ENCODE results near the gene NEURL2. TPM values are rescaled to one million over a fixed set of nuclear protein-coding genes. Genes with fewer than 3 reads are reported as not detected.
A peak's percentile ranks its signal among the peaks of the same experiment; 100 is the strongest.

Gene NEURL2, protein sequence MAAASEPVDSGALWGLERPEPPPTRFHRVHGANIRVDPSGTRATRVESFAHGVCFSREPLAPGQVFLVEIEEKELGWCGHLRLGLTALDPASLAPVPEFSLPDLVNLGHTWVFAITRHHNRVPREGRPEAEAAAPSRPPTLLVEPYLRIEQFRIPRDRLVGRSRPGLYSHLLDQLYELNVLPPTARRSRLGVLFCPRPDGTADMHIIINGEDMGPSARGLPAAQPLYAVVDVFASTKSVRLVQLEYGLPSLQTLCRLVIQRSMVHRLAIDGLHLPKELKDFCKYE
- total RNA-seq, result 1 to 10 TPM; 4.1 to 6.5 (median 5.5) TPM

DNA sequence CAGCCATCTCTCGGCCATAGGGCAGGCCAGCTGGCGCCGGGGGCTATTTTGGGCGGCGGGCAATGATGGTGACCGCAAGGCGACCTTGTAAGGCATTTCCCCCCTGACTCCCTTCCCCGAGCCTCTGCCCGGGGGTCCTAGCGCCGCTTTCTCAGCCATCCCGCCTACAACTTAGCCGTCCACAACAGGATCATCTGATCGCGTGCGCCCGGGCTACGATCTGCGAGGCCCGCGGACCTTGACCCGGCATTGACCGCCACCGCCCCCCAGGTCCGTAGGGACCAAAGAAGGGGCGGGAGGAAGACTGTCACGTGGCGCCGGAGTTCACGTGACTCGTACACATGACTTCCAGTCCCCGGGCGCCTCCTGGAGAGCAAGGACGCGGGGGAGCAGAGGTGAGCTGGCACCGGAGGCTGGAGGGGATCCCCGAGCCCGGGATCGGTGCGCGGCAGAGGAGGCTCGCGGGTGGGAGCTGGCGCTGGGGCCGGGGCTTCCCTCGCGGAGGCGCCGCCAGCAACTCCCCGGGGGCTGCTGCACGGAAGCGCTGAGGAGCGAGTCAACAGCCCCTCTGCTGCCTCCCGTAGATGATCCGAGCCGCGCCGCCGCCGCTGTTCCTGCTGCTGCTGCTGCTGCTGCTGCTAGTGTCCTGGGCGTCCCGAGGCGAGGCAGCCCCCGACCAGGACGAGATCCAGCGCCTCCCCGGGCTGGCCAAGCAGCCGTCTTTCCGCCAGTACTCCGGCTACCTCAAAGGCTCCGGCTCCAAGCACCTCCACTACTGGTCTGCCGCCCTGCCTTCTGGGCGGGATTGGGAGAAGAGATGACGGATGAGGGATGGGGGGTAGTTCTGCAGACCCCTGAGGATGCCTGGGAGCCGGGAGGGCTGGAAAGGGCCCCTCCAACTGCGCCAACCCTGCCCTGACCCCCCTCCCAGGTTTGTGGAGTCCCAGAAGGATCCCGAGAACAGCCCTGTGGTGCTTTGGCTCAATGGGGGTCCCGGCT lies at the start of gene NEURL2, which contains the start of gene CTSA:
NEURL2 (minus strand) TSS at position 224 of the 999 bp plus-strand sequence; CDS start at position 7, 217 bp downstream.
CTSA (plus strand) TSS at position 351 of the 999 bp plus-strand sequence; CDS start at position 585, 234 bp downstream.
- no peaks in the 10 kb centered on the region for H3K27me3 ChIP-seq
- peak within 1 kb of the TSS; percentile 73 to 91 (median 88) for H3K27ac ChIP-seq
- H3K36me3 ChIP-seq, result peaks cover 3 to 64% (median 14%) of the 10 kb centered on the region in 3 donors
- intact Hi-C loops (cut with DNase I), result loop anchor here (10.0 kb wide), 1 partner anchor 54 kb away; no protein-coding TSS in a partner anchor
- H3K9me3 ChIP-seq, result no peaks in the 10 kb centered on the region
- peaks cover 23 to 53% (median 23%) of the 10 kb centered on the region in 3 donors for H3K4me1 ChIP-seq
- peak within 1 kb of the TSS; percentile 54 to 92 (median 82) for H3K4me3 ChIP-seq
- WGBS, 2 donors, result 0% methylated on average over 4 to 27 of the region's 78 CpGs
- peak; percentile 55 for DNase-seq
- peak in 2 of 4 donors; percentile 44 to 63 for TF ChIP-seq POLR2A (IDR thresholded peaks at IDR 0.05)
- TF ChIP-seq, protein P1, sequence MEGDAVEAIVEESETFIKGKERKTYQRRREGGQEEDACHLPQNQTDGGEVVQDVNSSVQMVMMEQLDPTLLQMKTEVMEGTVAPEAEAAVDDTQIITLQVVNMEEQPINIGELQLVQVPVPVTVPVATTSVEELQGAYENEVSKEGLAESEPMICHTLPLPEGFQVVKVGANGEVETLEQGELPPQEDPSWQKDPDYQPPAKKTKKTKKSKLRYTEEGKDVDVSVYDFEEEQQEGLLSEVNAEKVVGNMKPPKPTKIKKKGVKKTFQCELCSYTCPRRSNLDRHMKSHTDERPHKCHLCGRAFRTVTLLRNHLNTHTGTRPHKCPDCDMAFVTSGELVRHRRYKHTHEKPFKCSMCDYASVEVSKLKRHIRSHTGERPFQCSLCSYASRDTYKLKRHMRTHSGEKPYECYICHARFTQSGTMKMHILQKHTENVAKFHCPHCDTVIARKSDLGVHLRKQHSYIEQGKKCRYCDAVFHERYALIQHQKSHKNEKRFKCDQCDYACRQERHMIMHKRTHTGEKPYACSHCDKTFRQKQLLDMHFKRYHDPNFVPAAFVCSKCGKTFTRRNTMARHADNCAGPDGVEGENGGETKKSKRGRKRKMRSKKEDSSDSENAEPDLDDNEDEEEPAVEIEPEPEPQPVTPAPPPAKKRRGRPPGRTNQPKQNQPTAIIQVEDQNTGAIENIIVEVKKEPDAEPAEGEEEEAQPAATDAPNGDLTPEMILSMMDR (IDR thresholded peaks at IDR 0.05), result peak in 1 of 6 experiments; percentile 47

DNA sequence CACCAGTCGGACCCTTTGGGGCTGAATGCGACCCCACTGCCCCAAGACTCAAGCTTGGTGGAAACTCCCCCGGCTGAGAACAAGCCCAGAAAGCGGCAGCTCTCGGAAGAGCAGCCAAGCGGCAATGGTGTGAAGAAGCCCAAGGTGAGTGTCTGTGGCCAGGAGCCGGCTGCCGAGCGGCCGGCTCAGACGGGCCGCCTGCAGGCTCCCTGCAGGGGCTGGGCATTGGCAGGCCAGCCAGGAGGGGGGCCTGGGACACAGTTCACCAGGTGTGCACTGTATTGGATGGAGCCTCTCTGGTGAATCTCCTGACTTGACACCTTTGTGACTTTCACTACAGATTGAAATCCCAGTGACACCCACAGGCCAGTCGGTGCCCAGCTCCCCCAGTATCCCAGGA lies 49.5 kb upstream of the NEURL2 start:
- no peak for DNase-seq
- TF ChIP-seq, protein P1 (IDR thresholded peaks at IDR 0.05), result no peak
- no peak for TF ChIP-seq POLR2A (IDR thresholded peaks at IDR 0.05)
- H3K36me3 ChIP-seq, result peaks cover 48 to 88% (median 68%) of the 10 kb centered on the region in 3 donors
- intact Hi-C loops (cut with DNase I), result loop anchor here (10.0 kb wide), 1 partner anchor 46 kb away; the partner anchor contains the start of genes CTSA and NEURL2
- H3K4me1 ChIP-seq, result peaks cover 16 to 72% (median 16%) of the 10 kb centered on the region in 3 donors
- no peaks in the 10 kb centered on the region for H3K9me3 ChIP-seq
- H3K4me3 ChIP-seq, result no peak overlapping the region
- H3K27me3 ChIP-seq, result no peaks in the 10 kb centered on the region
- no peak overlapping the region for H3K27ac ChIP-seq
- WGBS, 2 donors, result 83 to 94% methylated on average over 1 to 8 of the region's 13 CpGs

DNA sequence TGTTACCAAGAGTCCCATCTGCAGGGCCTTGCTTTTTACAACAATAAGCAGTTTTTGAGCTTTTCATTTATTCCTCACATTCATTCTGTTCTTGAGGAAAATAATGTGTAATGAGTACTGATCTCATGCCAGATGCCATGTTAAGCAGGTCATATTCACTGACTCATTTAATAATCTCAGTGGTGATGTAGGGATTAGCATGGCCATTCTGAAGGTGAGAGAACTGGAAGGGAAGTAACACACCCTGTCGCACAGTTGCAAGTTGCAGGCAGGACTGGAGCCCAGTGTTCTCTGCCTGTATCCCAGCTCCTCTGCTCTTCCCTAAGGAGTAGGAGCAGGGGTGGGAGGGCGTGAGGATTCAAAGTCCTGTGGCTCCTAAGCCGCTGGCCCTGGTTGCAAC lies 49.0 kb upstream of the NEURL2 start:
- H3K4me1 ChIP-seq, result peaks cover 13 to 70% (median 16%) of the 10 kb centered on the region in 3 donors
- intact Hi-C loops (cut with DNase I), result loop anchor here (10.0 kb wide), 1 partner anchor 45 kb away; the partner anchor contains the start of genes CTSA and NEURL2
- no peak for TF ChIP-seq POLR2A (IDR thresholded peaks at IDR 0.05)
- TF ChIP-seq, protein P1 (IDR thresholded peaks at IDR 0.05), result no peak
- H3K36me3 ChIP-seq, result peaks cover 45 to 84% (median 65%) of the 10 kb centered on the region in 3 donors
- no peak overlapping the region for H3K27ac ChIP-seq
- H3K4me3 ChIP-seq, result no peak overlapping the region
- H3K27me3 ChIP-seq, result no peaks in the 10 kb centered on the region
- DNase-seq, result no peak
- WGBS, 2 donors, result 40 to 80% methylated on average over 1 to 2 of the region's 3 CpGs
- H3K9me3 ChIP-seq, result no peaks in the 10 kb centered on the region

DNA sequence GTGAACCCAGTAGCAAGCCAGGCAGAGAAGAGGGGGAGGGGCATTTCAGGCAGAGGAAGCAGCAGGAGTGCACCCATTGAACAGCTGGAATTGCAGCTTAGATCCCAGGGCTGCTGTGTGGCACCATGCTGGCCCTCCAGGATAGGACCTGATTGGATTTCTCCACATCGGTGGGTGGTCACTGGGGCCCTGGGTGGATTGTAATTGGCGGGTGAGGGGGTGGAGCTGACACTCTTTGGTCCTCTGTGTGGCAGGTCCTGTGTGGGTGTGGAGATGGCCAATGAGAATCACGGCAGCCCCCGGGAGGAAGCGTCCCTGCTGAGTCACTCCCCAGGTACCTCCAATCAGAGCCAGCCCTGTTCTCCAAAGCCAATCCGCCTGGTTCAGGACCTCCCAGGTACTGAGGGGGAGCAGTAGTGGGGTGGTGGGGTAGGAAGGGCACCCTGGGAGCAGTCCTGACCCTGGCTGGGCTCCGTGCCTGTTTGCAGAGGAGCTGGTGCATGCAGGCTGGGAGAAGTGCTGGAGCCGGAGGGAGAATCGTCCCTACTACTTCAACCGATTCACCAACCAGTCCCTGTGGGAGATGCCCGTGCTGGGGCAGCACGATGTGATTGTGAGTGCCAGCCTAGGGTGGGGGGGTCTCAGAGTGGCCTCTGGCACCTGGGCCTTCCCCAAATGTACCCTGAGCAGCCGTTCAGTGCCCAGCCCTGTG lies 47.9 kb upstream of the NEURL2 start:
- no peak for TF ChIP-seq POLR2A (IDR thresholded peaks at IDR 0.05)
- TF ChIP-seq, protein P1 (IDR thresholded peaks at IDR 0.05), result no peak
- Histone ChIP-seq H3K27ac (no peak overlapping the region), H3K27me3 (no peaks in the 10 kb centered on the region), H3K4me3 (no peak overlapping the region), H3K4me1 (peaks cover 8 to 59% (median 13%) of the 10 kb centered on the region in 3 donors), H3K9me3 (no peaks in the 10 kb centered on the region), H3K36me3 (peaks cover 45 to 73% (median 58%) of the 10 kb centered on the region in 3 donors)
- DNase-seq, result no peak
- intact Hi-C loops (cut with DNase I), result no loop called here
- 83 to 86% methylated on average over 2 to 6 of the region's 13 CpGs for WGBS, 2 donors

All from esophagus squamous epithelium (tissue), 5 donors.